ENCODE measurements around the gene SH3RF1. TPM values are rescaled to one million over a fixed set of nuclear protein-coding genes. Genes with fewer than 3 reads are reported as not detected.

SH3RF1 gene
- total and polyA plus RNA-seq, 2 of the 13 experiments (the other 11 are each of a cell fraction or from before 2014, with no cell fraction given): 3.1 to 3.2 TPM

DNA sequence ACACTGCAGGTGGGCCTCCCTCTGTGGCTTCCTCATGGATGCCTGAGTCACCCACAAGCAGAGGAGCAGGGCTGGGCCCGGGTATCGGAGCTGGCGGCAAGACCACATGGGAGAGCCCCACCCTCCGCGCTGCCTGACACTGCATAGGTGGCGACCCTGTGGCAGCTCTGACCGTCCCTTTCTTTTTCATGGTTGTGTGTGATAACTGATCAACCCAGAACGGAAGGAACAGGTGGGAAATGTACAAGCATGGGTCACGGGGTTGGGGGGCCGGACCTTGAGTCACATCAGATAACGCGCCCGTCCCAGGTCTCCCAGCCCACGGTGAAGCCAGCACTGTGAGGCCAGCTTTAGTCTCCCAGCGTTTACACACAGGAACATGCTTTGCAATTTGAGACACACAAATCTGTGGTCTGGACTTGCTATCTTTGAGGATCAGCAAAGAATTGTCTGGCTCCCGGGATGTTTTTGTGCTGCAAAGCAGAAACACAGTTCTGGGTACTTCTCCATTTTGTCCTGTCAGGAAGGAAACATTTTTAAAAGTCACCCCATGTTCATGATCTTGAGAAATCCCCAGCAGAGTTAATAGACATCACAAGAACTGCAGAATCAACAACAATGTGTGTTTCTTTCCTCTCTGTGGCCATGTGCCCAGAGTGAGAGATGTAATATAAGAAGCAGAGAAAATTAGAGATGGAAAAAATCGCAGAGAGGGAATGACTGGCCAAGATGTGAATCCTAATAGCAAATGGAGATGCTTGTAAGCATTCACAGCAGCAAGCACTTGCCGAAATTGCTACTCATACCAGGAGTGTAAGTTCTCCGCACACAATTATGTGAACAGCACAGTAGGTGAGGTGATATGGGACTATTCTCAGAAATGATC, 190.6 kb downstream of the SH3RF1 start (continued):
- TF ChIP-seq ZHX1 (CRISPR knock-in tag; IDR thresholded peaks at IDR 0.05; ENCODE audit: low read depth): no peak
- no peak for TF ChIP-seq ZBTB21 (CRISPR knock-in tag; IDR thresholded peaks at IDR 0.05)
- no peak for TF ChIP-seq U2AF1 (optimal IDR thresholded peaks at IDR 0.05; ENCODE audit: low read depth, low read length)
- peak; percentile 76; the same call in 1 of the 2 replicates for TF ChIP-seq AHDC1 (CRISPR knock-in tag; IDR thresholded peaks at IDR 0.05; ENCODE audit: borderline replicate concordance)
- TF ChIP-seq MED1 (CRISPR knock-in tag; IDR thresholded peaks at IDR 0.05): peak; percentile 82
- no peak for TF ChIP-seq CCAR2 (optimal IDR thresholded peaks at IDR 0.05; ENCODE audit: low read depth, low read length)
- TF ChIP-seq HMG20A (CRISPR knock-in tag; IDR thresholded peaks at IDR 0.05; ENCODE audit: borderline replicate concordance): peak; percentile 69; the same call in 1 of the 2 replicates
- TF ChIP-seq ZNF557 (CRISPR knock-in tag; IDR thresholded peaks at IDR 0.05): no peak
- TF ChIP-seq, protein P1, sequence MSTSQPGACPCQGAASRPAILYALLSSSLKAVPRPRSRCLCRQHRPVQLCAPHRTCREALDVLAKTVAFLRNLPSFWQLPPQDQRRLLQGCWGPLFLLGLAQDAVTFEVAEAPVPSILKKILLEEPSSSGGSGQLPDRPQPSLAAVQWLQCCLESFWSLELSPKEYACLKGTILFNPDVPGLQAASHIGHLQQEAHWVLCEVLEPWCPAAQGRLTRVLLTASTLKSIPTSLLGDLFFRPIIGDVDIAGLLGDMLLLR (CRISPR knock-in tag; IDR thresholded peaks at IDR 0.05): no peak
- peak; percentile 43; the same call in 1 of the 2 replicates for TF ChIP-seq RXRA (CRISPR knock-in tag; IDR thresholded peaks at IDR 0.05)
- TF ChIP-seq ZNF207 (IDR thresholded peaks at IDR 0.05; ENCODE audit: borderline replicate concordance): no peak
- TF ChIP-seq, protein P2, sequence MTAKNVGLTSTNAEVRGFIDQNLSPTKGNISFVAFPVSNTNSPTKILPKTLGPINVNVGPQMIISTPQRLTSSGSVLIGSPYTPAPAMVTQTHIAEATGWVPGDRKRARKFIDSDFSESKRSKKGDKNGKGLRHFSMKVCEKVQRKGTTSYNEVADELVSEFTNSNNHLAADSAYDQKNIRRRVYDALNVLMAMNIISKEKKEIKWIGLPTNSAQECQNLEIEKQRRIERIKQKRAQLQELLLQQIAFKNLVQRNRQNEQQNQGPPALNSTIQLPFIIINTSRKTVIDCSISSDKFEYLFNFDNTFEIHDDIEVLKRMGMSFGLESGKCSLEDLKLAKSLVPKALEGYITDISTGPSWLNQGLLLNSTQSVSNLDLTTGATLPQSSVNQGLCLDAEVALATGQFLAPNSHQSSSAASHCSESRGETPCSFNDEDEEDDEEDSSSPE (CRISPR knock-in tag; IDR thresholded peaks at IDR 0.05): no peak
- no peak for TF ChIP-seq ZBTB37 (CRISPR knock-in tag; IDR thresholded peaks at IDR 0.05)
- peak in 1 of 2 experiments; percentile 44; a peak in 1 of 4 replicates for TF ChIP-seq KLF16 (CRISPR knock-in tag; IDR thresholded peaks at IDR 0.05)
- TF ChIP-seq TAF15 (IDR thresholded peaks at IDR 0.05; ENCODE audit: low read depth, low read length, poor library complexity, severe bottlenecking): no peak

All from HepG2 (cell line).